Thyroid gland (tissue), 4 donors: ENCODE data around the gene LSM4.

ENCODE experiments used
- POLR2A ChIP-seq, 2 donors: fragments of 450-650 bp; IDR thresholded peaks; one replicate each; pipeline ENCODE4 v1.6.1; 2017; ENCODE audit warnings: antibody characterized with exemption in 2 of 2, mild to moderate bottlenecking in 2 of 2, moderate library complexity in 1 of 2
- TF ChIP-seq, protein P1 (sequence below), 6 experiments: fragments of 200-600 bp in 3 of 6; fragments of 450-650 bp in 3 of 6; sonication (generic) in 3 of 6; IDR thresholded peaks; one replicate each; pipeline ENCODE4 v1.5.1; 2016 to 2019; ENCODE audit warnings: antibody characterized with exemption in 6 of 6, mild to moderate bottlenecking in 2 of 6, inconsistent platforms in 1 of 6, moderate library complexity in 1 of 6

DNA sequence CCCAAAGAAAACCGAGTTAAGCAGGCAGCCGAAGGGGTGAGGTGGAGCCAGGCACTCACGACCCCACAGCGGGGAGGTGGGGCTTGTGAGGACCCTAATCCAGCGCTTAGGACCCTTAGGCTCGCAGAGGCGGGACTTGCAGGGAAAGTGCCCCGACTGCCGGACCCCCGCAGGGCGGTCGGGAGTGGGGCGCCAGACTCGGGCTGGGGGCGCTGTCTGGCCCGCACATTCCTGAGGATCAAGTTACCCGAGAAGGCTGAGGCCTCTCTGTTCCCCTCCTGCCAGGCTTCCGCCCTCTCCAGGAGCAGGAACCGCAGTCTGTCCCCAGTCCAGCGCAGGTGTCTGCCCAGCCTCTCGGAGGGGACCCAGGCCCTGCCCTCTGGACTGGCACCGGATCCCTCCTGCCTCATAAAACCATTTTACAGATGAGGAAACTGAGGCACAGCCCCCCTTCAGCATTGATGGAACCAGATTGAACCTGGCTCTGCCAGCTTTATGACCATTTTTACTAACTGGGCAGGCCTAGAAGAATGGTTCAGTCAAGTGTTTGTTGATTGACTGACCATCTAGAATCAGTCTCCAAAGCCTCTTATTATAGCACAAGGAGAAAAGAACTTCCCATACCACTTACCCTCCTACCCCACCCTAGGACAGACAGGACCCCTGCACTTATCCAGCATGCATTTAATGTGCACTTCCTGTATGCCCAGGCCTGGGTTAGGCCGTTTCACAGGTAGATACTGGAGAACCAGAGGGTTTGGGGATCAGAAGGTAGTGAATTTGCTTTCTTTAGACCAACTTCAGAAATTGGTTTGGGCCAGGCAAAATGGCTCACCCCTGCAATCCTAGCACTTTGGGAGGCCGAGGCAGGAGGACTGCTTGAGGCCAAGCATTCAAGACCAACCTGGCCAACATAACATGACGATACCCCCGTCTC, 34.8 kb downstream of the LSM4 start:
- TF ChIP-seq, protein P1, sequence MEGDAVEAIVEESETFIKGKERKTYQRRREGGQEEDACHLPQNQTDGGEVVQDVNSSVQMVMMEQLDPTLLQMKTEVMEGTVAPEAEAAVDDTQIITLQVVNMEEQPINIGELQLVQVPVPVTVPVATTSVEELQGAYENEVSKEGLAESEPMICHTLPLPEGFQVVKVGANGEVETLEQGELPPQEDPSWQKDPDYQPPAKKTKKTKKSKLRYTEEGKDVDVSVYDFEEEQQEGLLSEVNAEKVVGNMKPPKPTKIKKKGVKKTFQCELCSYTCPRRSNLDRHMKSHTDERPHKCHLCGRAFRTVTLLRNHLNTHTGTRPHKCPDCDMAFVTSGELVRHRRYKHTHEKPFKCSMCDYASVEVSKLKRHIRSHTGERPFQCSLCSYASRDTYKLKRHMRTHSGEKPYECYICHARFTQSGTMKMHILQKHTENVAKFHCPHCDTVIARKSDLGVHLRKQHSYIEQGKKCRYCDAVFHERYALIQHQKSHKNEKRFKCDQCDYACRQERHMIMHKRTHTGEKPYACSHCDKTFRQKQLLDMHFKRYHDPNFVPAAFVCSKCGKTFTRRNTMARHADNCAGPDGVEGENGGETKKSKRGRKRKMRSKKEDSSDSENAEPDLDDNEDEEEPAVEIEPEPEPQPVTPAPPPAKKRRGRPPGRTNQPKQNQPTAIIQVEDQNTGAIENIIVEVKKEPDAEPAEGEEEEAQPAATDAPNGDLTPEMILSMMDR (IDR thresholded peaks at IDR 0.05): no peak
- TF ChIP-seq POLR2A (IDR thresholded peaks at IDR 0.05): no peak
